Small intestine (tissue), 7 donors: ENCODE results near the gene NAPB. TPM values are rescaled to one million over a fixed set of nuclear protein-coding genes. Genes with fewer than 3 reads are reported as not detected.
A peak's percentile ranks its signal among the peaks of the same experiment; 100 is the strongest.

Experiments used
- DNase-seq, 2 donors: peaks; one replicate each; pipeline versions ENCODE4 v3.0.0 to v3.0.0-alpha.2; 2013
- FAIRE-seq: peaks from 2 replicates; lab custom pipeline; 2012; peaks lifted over from hg19 to GRCh38; lab: Jason Lieb, UNC
- H3K27ac ChIP-seq, 3 donors: one replicate each; pipeline ENCODE4 v1.5.1; 2013; ENCODE audit warnings: low read length in 2 of 3, mild to moderate bottlenecking in 2 of 3, control low read depth in 1 of 3, inconsistent platforms in 1 of 3, low read depth in 1 of 3, moderate library complexity in 1 of 3
- H3K27me3 ChIP-seq, 3 donors: one replicate each; pipeline ENCODE4 v1.6.1; 2013; ENCODE audit warnings: low read length in 3 of 3, inconsistent platforms in 1 of 3; ENCODE audit not compliant: control insufficient read depth in 3 of 3, insufficient read depth in 3 of 3
- H3K36me3 ChIP-seq, 3 donors: one replicate each; pipeline ENCODE4 v1.6.1; 2013; ENCODE audit warnings: low read length in 3 of 3, inconsistent platforms in 1 of 3, low read depth in 1 of 3, mild to moderate bottlenecking in 1 of 3, moderate library complexity in 1 of 3; ENCODE audit not compliant: control insufficient read depth in 3 of 3, insufficient read depth in 2 of 3
- H3K4me1 ChIP-seq, 3 donors: one replicate each; pipeline ENCODE4 v1.6.1; 2013; ENCODE audit warnings: low read length in 2 of 3, inconsistent platforms in 1 of 3, low read depth in 1 of 3, mild to moderate bottlenecking in 1 of 3, moderate library complexity in 1 of 3; ENCODE audit not compliant: control insufficient read depth in 3 of 3, insufficient read depth in 2 of 3
- H3K4me3 ChIP-seq, 3 donors: one replicate each; pipeline ENCODE4 v1.5.1; 2013; ENCODE audit warnings: low read length in 3 of 3, control low read depth in 1 of 3, inconsistent platforms in 1 of 3, low read depth in 1 of 3, mild to moderate bottlenecking in 1 of 3, moderate library complexity in 1 of 3
- H3K9me3 ChIP-seq, 2 donors: one replicate each; pipeline ENCODE4 v1.6.1; 2013; ENCODE audit warnings: low read depth in 1 of 2, low read length in 1 of 2; ENCODE audit not compliant: control insufficient read depth in 2 of 2, insufficient read depth in 1 of 2
- WGBS, 3 donors: extraction: QIAGEN DNeasy Blood & Tissue Kit; methylation state at CpG; one replicate each; pipeline ENCODE4 v1.1.7; 2013; 5-methylcytosine and 5-hydroxymethylcytosine counted together
- polyA plus RNA-seq, 4 donors: library from polyadenylated mRNA; stranded (reverse) in 3 of 4; unstranded in 1 of 4; fragments of 200-250 nt in 3 of 4; fragments of 120-200 nt in 1 of 4; gene quantifications; one replicate each; pipeline versions ENCODE4 v1.2.1 to v1.2.3, GENCODE V29; 2013
- donor health status: healthy with polysubstance abuse.
- donor health status: control.
- donor health status: control.
- donor health status: Bipolar disorder and iron deficiency.
- donor health status: healthy.

Gene NAPB
- polyA plus RNA-seq, 4 donors, result 3.2 to 12.8 (median 7.0) TPM

DNA sequence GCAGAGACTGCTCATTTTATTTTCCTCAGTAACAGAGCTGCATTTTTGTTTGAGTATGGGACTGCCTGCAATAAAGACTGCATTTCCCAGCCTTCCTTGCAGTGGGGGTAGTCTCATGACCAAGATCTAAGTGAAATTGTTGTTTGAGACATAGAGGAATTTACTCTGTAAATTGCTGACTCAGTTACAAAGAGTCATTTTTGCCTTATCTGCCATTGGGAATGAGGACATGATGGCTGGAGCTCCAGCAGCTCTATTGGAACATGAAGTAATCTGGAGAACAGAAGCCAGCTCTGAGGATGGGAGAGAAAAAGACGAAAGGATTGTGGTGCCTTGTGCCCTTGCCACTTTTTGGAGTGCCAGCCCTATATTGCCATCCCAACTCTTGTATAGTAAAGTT is 33.5 kb upstream of the NAPB start:
- Histone ChIP-seq H3K9me3 (peaks cover 0 to 2% of the 10 kb centered on the region in 2 donors), H3K27ac (no peak overlapping the region), H3K36me3 (no peaks in the 10 kb centered on the region), H3K27me3 (no peaks in the 10 kb centered on the region), H3K4me3 (no peak overlapping the region), H3K4me1 (no peaks in the 10 kb centered on the region)
- no peak for DNase-seq
- FAIRE-seq, result no peak
- 82 to 95% (median 88%) methylated on average over 1 of the region's 1 CpG for WGBS, 3 donors

DNA sequence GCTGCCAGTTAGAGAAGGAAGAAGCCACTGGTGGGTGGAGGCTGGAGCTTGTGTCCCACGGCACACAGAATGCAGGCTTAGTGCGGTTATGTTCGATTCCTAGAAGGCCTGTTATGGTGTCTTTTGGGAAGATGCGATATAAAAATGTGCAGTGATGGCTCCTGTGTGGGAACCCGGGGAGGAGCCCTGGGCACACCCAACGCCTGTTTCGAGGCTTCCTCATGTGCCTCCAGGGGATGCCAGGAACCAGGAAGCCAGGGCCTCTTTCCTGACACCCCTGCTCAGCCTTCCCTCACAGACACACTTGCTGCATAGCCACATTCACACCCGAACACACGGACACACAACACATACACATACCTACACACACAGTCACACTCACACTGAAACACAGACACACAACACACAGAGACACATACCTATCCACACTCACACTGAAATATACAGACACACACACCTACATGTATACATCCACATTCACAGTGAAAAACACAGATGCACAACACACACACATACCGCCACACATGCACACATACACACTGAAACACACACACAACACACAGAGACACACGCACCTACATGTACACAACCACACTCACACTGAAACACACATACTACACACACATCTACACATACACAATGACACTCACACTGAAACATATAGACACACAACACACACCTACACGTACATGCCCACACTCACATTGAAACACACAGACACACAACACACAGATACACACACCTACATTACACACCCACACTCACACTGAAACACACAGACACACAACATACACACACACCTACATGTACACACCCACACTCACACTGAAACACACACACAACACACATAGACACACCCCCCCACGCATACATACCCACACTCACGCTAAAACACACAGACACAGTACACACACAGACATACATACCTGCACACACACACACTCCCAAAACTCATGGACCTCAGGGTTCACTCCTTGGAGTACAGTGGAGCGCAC is 32.6 kb upstream of the NAPB start:
- WGBS, 3 donors, result 81 to 88% (median 85%) methylated on average over 15 of the region's 15 CpGs
- Histone ChIP-seq H3K27me3 (no peaks in the 10 kb centered on the region), H3K9me3 (peaks cover 0 to 2% of the 10 kb centered on the region in 2 donors), H3K36me3 (no peaks in the 10 kb centered on the region), H3K4me3 (no peak overlapping the region), H3K27ac (no peak overlapping the region), H3K4me1 (no peaks in the 10 kb centered on the region)
- DNase-seq (no peak), FAIRE-seq (no peak)

DNA sequence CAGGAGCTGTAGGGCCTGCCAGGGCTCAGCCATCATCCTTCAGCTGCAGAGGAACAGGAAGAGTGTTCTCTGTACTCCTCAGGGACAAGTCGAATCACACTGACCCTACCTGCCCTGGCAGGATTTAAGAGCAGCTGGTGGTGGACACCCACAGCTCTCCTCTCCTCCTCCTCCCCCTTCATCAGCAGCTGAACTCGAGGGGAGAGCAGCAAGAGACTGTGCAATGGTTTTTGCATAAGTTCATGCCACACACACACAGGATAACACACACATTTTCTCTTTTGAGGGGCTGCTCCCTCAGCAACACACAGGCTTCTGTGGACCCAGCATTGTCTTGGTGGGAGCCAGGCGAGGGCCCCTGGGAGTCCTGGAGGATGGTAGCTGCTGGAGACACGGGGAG is 31.5 kb upstream of the NAPB start, which contains the start of gene CST11:
CST11 (minus strand) TSS at position 101 of the 400 bp plus-strand sequence; CDS start at position 36, 65 bp downstream.
- FAIRE-seq (no peak), DNase-seq (no peak)
- no peaks in the 10 kb centered on the region for H3K4me1 ChIP-seq
- no peaks in the 10 kb centered on the region for H3K36me3 ChIP-seq
- no peak within 1 kb of the TSS for H3K27ac ChIP-seq
- no peak within 1 kb of the TSS for H3K4me3 ChIP-seq
- no peaks in the 10 kb centered on the region for H3K27me3 ChIP-seq
- 43 to 59% (median 46%) methylated on average over 4 of the region's 4 CpGs for WGBS, 3 donors
- H3K9me3 ChIP-seq, result peaks cover 0 to 2% of the 10 kb centered on the region in 2 donors

DNA sequence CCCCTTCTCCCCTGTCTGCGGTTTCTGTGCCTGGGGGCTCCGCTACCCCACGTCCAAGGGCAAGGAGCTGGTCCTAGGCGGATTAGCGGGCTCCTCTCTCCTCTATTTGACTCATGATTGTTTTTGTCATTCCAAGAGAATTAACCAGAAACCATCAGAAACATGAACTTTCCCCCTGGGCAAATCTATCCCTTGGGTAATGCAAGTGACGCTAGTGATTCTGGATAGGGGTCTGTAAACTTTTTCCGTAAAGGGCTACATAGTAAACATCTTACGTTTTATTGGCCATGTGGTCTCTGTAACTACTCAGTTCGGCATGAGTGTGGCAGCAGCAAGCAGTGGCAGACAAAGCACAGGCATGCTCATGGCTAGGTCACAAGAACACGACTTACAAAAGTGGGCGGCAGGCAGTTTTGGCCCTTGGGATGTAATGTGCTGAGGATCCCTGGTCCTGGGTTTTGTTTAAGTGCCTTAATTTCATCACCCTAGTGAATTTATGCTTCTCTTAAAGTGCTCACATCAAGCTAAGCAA is 30.7 kb upstream of the NAPB start:
- DNase-seq (no peak), FAIRE-seq (no peak)
- H3K36me3 ChIP-seq, result no peaks in the 10 kb centered on the region
- no peak overlapping the region for H3K4me3 ChIP-seq
- peaks cover 0 to 2% of the 10 kb centered on the region in 2 donors for H3K9me3 ChIP-seq
- WGBS, 3 donors, result 79 to 88% (median 82%) methylated on average over 11 of the region's 11 CpGs
- no peaks in the 10 kb centered on the region for H3K27me3 ChIP-seq
- no peak overlapping the region for H3K27ac ChIP-seq
- no peaks in the 10 kb centered on the region for H3K4me1 ChIP-seq

DNA sequence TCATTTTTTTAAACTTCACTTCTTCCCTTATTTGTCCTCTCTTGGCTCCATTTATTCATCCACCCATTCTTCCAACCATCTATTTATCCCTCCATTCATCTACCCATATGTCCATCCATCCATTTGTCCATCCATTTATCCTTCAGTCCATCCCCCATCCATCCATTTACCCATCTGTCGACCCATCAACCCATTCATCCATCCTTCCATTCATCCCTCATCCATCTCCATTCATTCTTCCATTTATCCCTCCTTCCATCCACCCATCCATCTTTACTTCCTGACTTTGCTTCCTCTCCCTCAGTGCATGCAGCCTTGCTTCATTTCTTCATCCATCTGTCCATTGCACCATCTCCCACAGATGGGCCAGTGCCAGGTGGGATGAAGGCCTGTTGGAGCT is 29.6 kb upstream of the NAPB start:
- Histone ChIP-seq H3K4me1 (no peaks in the 10 kb centered on the region), H3K4me3 (no peak overlapping the region), H3K36me3 (no peaks in the 10 kb centered on the region), H3K27me3 (no peaks in the 10 kb centered on the region), H3K9me3 (no peaks in the 10 kb centered on the region), H3K27ac (no peak overlapping the region)
- 84 to 90% (median 85%) methylated on average over 1 of the region's 1 CpG for WGBS, 3 donors
- no peak for DNase-seq
- FAIRE-seq, result no peak

DNA sequence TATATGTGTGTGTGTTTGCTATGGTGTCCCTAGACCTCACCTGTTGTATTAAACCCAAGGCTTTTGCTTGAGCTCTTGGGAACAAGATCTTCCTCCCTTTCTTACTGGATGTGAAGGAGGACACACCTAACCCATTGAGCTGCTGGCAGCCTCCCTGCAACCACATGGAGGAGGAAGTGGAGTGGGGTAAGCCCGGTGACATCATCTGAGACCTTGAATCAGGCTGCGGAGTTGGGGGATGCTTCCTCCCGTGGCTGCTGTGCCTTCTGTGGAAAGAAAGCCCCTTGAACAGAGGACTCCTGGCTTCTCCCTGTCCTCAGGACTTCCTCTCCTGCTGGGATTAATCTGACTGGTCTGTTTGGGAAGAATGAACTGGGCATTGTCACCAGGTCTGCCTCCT is 28.1 kb upstream of the NAPB start:
- no peak overlapping the region for H3K27ac ChIP-seq

DNA sequence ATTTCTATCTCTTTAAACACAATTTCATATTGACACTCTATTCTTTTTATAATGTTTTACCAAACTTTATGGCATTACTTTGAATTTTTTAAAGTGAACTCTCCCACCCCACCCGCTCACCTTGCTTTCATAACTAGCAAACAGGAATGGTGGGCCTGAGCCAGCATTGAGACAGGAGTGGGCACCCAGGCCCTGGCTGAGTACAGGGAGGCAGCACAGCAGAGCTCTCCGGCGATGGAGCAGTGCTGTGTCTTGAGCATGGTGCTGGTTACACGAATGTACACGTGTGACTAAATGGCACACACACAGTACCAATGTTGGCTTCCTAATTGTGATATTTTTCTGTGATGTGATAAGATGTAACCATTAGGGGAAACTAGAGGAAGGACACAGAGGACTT is 26.9 kb upstream of the NAPB start:
- no peaks in the 10 kb centered on the region for H3K9me3 ChIP-seq
- 89 to 95% (median 93%) methylated on average over 5 of the region's 5 CpGs for WGBS, 3 donors
- H3K4me1 ChIP-seq, result no peaks in the 10 kb centered on the region
- no peak overlapping the region for H3K27ac ChIP-seq
- FAIRE-seq (no peak), DNase-seq (no peak)
- no peak overlapping the region for H3K4me3 ChIP-seq
- H3K27me3 ChIP-seq, result no peaks in the 10 kb centered on the region
- no peaks in the 10 kb centered on the region for H3K36me3 ChIP-seq

More for the DNA sequence above, 28.1 kb upstream of the NAPB start:
- WGBS, 3 donors, result 39 to 54% (median 42%) methylated on average over 3 of the region's 3 CpGs
- Histone ChIP-seq H3K36me3 (no peaks in the 10 kb centered on the region), H3K27me3 (no peaks in the 10 kb centered on the region), H3K9me3 (no peaks in the 10 kb centered on the region), H3K4me3 (no peak overlapping the region), H3K4me1 (no peaks in the 10 kb centered on the region)
- no peak for DNase-seq
- FAIRE-seq, result no peak

DNA sequence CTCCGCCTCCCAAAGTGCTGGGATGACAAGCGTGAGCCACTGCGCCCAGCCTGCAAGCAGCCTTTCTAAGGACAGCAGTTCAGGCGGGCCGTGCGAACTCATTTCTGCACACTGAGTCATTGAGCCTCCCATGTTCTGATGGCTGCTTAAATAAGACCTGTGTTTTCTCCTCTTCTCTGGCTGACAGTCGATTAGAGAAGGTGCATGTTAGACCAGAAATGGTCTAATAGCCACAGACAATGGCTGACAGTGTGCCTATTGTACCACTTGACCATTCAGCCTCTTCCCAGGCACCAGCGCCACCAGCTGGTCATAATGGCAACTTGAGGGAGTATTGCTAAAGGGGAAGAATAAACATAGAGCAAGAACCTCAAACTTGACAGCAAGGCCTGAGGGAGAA is 25.2 kb upstream of the NAPB start:
- Histone ChIP-seq H3K27me3 (no peaks in the 10 kb centered on the region), H3K27ac (no peak overlapping the region), H3K4me1 (no peaks in the 10 kb centered on the region), H3K9me3 (no peaks in the 10 kb centered on the region), H3K4me3 (no peak overlapping the region), H3K36me3 (no peaks in the 10 kb centered on the region)
- DNase-seq, result peak; percentile 26 to 29
- FAIRE-seq, result no peak
- WGBS, 3 donors, result 76 to 80% (median 80%) methylated on average over 8 of the region's 8 CpGs
